H1 (cell line): ENCODE results near the gene PCCA. TPM values are rescaled to one million over a fixed set of nuclear protein-coding genes. Genes with fewer than 3 reads are reported as not detected.

Experiments used
- BRCA1 ChIP-seq: IDR thresholded peaks from 2 replicates; pipeline ENCODE4 v1.6.1; 2012; ENCODE audit warnings: low read depth, low read length, improper control_type of control experiment
- CHD1 ChIP-seq: IDR thresholded peaks from 2 replicates; pipeline ENCODE4 v1.6.1; 2012; ENCODE audit warnings: low read depth, low read length, improper control_type of control experiment
- EP300 ChIP-seq, 2 experiments: IDR thresholded peaks; 1 replicate in 1 of 2; 2 replicates in 1 of 2; pipeline ENCODE4 v1.6.1; 2011 to 2012; ENCODE audit warnings: low read depth in 2 of 2, low read length in 2 of 2, mild to moderate bottlenecking in 2 of 2, borderline replicate concordance in 1 of 2, inconsistent platforms in 1 of 2, moderate library complexity in 1 of 2
- HDAC6 ChIP-seq: IDR thresholded peaks from one replicate; pipeline ENCODE4 v1.7.1; 2012; ENCODE audit warnings: low read depth, mild to moderate bottlenecking, inconsistent platforms, low read length, moderate library complexity
- JUND ChIP-seq: IDR thresholded peaks from 2 replicates; pipeline ENCODE4 v1.6.1; 2011; ENCODE audit warnings: mild to moderate bottlenecking, improper control_type of control experiment, low read length
- KDM1A ChIP-seq: fragments of 200-600, 300-600 bp; sonication (generic); IDR thresholded peaks from 2 replicates; pipeline ENCODE4 v1.7.1; 2016; ENCODE audit warnings: mild to moderate bottlenecking, low read length, borderline replicate concordance
- polyA plus RNA-seq, 7 experiments: library from polyadenylated mRNA; depleted of rRNA in 3 of 7; stranded (reverse) in 5 of 7; unstranded in 2 of 7; fragments of >200 nt in 5 of 7; fragments of 200-250 nt in 2 of 7; gene quantifications; 1 replicate in 5 of 7; 2 replicates in 1 of 7; 4 replicates in 1 of 7; pipeline versions ENCODE4 v1.2.1 to v1.2.3, GENCODE V29; 2011 to 2013; ENCODE audit warnings: missing spikeins in 2 of 7, mixed read lengths in 2 of 7
- total RNA-seq: library from RNA; stranded (reverse); fragmentation: NEBNext Ultra II Directional; extraction: Animal tissue kit (Norgen Biotek cat#: 25700); gene quantifications from 2 replicates; pipeline ENCODE4 v1.2.1, GENCODE V29; 2021

Gene PCCA
- total and polyA plus RNA-seq, 2 of the 8 experiments (the other 6 are each of a cell fraction or from before 2014, with no cell fraction given): 18.4 to 49.8 TPM

DNA sequence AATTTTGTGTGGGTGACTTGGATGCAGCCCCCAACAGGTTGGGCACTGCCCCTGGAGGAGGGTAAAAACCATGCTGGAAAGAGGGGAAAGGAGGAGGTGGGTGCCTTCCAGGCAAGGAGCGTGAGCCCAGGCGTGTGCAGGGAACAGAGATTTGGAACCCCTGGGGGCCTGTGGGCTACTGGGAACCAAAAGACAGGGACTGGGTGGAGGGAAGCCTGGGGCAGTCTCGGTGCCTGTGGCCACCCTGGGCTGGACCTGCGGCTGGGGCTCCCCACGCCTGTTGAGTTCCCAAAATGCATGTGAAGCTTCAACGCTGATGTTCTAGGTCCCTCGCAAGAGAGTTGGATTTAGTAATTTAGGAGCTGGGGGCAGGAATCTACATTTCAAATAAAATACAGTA is 474.9 kb downstream of the PCCA start (continued):
- no peak for TF ChIP-seq KDM1A
- no peak for TF ChIP-seq JUND
- TF ChIP-seq HDAC6: no peak
- no peak for TF ChIP-seq CHD1
- no peak for TF ChIP-seq BRCA1
- TF ChIP-seq EP300 (IDR thresholded peaks at IDR 0.05; ENCODE audit: borderline replicate concordance in 1 of 2, low read depth in 2 of 2, low read length in 2 of 2): no peak
